ENCODE measurements around the gene PC.

GRCh38 chr11:66914505-66914904 lies 43.7 kb downstream of the PC start:
- TF ChIP-seq, protein P1, sequence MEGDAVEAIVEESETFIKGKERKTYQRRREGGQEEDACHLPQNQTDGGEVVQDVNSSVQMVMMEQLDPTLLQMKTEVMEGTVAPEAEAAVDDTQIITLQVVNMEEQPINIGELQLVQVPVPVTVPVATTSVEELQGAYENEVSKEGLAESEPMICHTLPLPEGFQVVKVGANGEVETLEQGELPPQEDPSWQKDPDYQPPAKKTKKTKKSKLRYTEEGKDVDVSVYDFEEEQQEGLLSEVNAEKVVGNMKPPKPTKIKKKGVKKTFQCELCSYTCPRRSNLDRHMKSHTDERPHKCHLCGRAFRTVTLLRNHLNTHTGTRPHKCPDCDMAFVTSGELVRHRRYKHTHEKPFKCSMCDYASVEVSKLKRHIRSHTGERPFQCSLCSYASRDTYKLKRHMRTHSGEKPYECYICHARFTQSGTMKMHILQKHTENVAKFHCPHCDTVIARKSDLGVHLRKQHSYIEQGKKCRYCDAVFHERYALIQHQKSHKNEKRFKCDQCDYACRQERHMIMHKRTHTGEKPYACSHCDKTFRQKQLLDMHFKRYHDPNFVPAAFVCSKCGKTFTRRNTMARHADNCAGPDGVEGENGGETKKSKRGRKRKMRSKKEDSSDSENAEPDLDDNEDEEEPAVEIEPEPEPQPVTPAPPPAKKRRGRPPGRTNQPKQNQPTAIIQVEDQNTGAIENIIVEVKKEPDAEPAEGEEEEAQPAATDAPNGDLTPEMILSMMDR (conservative IDR thresholded peaks at IDR 0.05; ENCODE audit: low read depth in 2 of 2) = no peak
- TF ChIP-seq REST (IDR thresholded peaks at IDR 0.05; ENCODE audit: unreplicated experiment) = no peak
- TF ChIP-seq CREB1 (CRISPR knock-in tag; IDR thresholded peaks at IDR 0.05; ENCODE audit: low read depth) = no peak
- no peak for TF ChIP-seq POLR2AphosphoS5 (IDR thresholded peaks at IDR 0.05; ENCODE audit: low read depth)
